Tibial nerve (tissue), 4 donors: ENCODE measurements around the gene FRMD3. TPM values are rescaled to one million over a fixed set of nuclear protein-coding genes. Genes with fewer than 3 reads are reported as not detected.

Experiments used
- DNase-seq, 2 donors: peaks; one replicate each; pipeline ENCODE4 v3.0.0-alpha.2; 2019; ENCODE audit warnings: low spot score in 2 of 2
- H3K27ac ChIP-seq, 4 donors: fragments of 200-600 bp; sonication (generic) in 3 of 4; one replicate each; pipeline ENCODE4 v1.5.1; 2017 to 2019; ENCODE audit warnings: mild to moderate bottlenecking in 1 of 4
- H3K27me3 ChIP-seq, 2 donors: fragments of 200-600 bp; sonication (generic) in 1 of 2; one replicate each; pipeline versions ENCODE4 v1.5.1 to v1.6.0; 2017 to 2019
- H3K36me3 ChIP-seq, 3 donors: fragments of 200-600 bp; sonication (generic); one replicate each; pipeline ENCODE4 v1.5.1; 2018 to 2019
- H3K4me1 ChIP-seq, 4 donors: fragments of 200-600 bp; sonication (generic) in 3 of 4; one replicate each; pipeline ENCODE4 v1.5.1; 2017 to 2019
- H3K4me3 ChIP-seq, 4 donors: fragments of 200-600 bp; sonication (generic) in 3 of 4; one replicate each; pipeline ENCODE4 v1.5.1; 2017 to 2019; ENCODE audit warnings: mild to moderate bottlenecking in 1 of 4, moderate library complexity in 1 of 4
- H3K9me3 ChIP-seq, 4 donors: fragments of 200-600 bp; sonication (generic) in 3 of 4; one replicate each; pipeline ENCODE4 v1.5.1; 2017 to 2019
- EP300 ChIP-seq, 2 donors: sonication (generic); formaldehyde crosslinking; IDR thresholded peaks; one replicate each; pipeline ENCODE4 v1.6.1; 2017; ENCODE audit warnings: antibody characterized with exemption in 2 of 2, mild to moderate bottlenecking in 1 of 2
- POLR2A ChIP-seq, 2 donors: fragments of 450-650 bp; IDR thresholded peaks; one replicate each; pipeline ENCODE4 v1.6.1; 2017; ENCODE audit warnings: antibody characterized with exemption in 2 of 2, mild to moderate bottlenecking in 2 of 2, moderate library complexity in 2 of 2
- WGBS, 2 donors: methylation state at CpG; one replicate each; pipeline ENCODE4 v1.1.5; 2018; 5-methylcytosine and 5-hydroxymethylcytosine counted together
- total RNA-seq, 4 donors: library from RNA; depleted of rRNA; stranded (reverse); fragments of >200 nt; gene quantifications; one replicate each; pipeline ENCODE4 v1.1.0, GENCODE V29; 2016
- TF ChIP-seq, protein P1 (sequence below), 5 experiments: fragments of 200-600 bp in 3 of 5; fragments of 450-650 bp in 2 of 5; sonication (generic) in 3 of 5; IDR thresholded peaks; one replicate each; pipeline ENCODE4 v1.5.1; 2016 to 2019; ENCODE audit warnings: antibody characterized with exemption in 5 of 5, mild to moderate bottlenecking in 3 of 5, moderate library complexity in 2 of 5

FRMD3 gene
- total RNA-seq, 4 donors from 2014 or later = 31.2 to 44.0 (median 34.5) TPM

DNA sequence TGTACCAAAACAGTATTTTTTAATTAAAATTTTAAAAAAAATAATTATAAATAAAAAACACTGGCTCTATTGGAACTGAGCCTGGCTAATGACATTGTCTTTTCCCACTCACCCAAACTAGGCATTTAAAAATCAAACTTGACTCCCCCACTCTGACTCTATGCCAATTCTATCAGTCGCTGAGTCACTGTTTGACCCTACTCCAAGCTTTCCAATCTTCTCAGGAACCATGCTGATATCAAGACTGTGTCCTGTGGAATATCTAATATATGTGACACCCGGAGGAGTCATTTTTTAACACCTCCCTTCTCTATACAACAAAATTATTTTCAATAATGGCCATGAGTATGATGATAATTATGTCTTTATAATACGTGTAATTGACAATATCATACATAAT is 303.7 kb downstream of the FRMD3 start:
- no peak overlapping the region for H3K4me3 ChIP-seq
- no peaks in the 10 kb centered on the region for H3K36me3 ChIP-seq
- WGBS, 2 donors = 77 to 82% methylated on average over 3 of the region's 3 CpGs
- peaks cover 0 to 2% (median under 1%) of the 10 kb centered on the region in 4 donors for H3K9me3 ChIP-seq
- H3K27ac ChIP-seq = no peak overlapping the region
- H3K4me1 ChIP-seq = peaks cover 0 to 6% (median 3%) of the 10 kb centered on the region in 4 donors
- no peaks in the 10 kb centered on the region for H3K27me3 ChIP-seq
- DNase-seq = no peak
- TF ChIP-seq, protein P1, sequence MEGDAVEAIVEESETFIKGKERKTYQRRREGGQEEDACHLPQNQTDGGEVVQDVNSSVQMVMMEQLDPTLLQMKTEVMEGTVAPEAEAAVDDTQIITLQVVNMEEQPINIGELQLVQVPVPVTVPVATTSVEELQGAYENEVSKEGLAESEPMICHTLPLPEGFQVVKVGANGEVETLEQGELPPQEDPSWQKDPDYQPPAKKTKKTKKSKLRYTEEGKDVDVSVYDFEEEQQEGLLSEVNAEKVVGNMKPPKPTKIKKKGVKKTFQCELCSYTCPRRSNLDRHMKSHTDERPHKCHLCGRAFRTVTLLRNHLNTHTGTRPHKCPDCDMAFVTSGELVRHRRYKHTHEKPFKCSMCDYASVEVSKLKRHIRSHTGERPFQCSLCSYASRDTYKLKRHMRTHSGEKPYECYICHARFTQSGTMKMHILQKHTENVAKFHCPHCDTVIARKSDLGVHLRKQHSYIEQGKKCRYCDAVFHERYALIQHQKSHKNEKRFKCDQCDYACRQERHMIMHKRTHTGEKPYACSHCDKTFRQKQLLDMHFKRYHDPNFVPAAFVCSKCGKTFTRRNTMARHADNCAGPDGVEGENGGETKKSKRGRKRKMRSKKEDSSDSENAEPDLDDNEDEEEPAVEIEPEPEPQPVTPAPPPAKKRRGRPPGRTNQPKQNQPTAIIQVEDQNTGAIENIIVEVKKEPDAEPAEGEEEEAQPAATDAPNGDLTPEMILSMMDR (IDR thresholded peaks at IDR 0.05) = no peak
- no peak for TF ChIP-seq EP300 (IDR thresholded peaks at IDR 0.05)
- TF ChIP-seq POLR2A (IDR thresholded peaks at IDR 0.05) = no peak

DNA sequence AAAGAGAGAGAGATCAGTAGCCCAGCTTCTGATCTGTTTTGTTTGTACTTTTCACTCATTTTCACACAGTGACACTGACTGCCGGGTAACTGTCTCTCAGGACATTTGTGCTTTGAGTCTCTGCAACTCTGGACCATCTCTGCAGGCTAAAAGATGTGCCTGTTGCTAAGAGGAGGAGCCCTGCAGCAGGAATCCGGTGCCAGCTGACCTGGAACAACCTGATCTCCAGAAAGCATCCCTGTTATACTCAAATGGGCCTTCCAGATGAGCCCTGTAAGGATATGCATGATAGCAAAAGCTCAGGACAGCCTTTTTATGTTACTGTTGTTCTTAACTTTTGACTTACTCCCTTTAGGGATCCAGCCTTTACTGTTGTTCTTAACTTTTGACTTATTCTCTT is 304.6 kb downstream of the FRMD3 start:
- Histone ChIP-seq H3K27ac (no peak overlapping the region), H3K36me3 (no peaks in the 10 kb centered on the region), H3K4me1 (no peaks in the 10 kb centered on the region), H3K9me3 (peaks cover 0 to 5% (median 1%) of the 10 kb centered on the region in 4 donors), H3K4me3 (no peak overlapping the region), H3K27me3 (no peaks in the 10 kb centered on the region)
- no peak for DNase-seq
- TF ChIP-seq POLR2A (IDR thresholded peaks at IDR 0.05) = no peak
- TF ChIP-seq, protein P1 (IDR thresholded peaks at IDR 0.05) = no peak
- TF ChIP-seq EP300 (IDR thresholded peaks at IDR 0.05) = no peak
- 68 to 71% methylated on average over 2 of the region's 2 CpGs for WGBS, 2 donors

DNA sequence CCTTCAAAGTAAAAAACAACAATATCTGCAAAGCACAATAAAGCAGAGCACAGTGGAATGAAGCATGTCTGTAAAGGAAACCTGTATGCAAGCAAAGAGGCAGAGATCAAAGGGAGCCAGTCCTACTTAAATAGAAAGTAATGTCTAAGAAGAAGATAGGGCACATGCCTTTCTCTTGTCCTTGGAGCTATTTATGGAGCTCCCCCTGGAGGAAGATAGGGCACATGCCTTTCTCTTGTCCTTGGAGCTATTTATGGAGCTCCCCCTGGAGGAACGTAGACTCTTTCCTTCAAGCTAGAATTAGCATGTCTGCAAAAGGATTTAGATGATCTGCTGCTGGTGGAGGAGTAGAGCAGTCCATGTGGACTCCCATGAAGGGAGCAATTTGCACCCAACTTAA is 307.2 kb downstream of the FRMD3 start:
- peaks cover 0 to 5% (median 1%) of the 10 kb centered on the region in 4 donors for H3K9me3 ChIP-seq
- no peak for TF ChIP-seq POLR2A (IDR thresholded peaks at IDR 0.05)
- TF ChIP-seq, protein P1 (IDR thresholded peaks at IDR 0.05) = no peak
- no peak for TF ChIP-seq EP300 (IDR thresholded peaks at IDR 0.05)
- H3K27me3 ChIP-seq = no peaks in the 10 kb centered on the region
- no peaks in the 10 kb centered on the region for H3K36me3 ChIP-seq
- no peaks in the 10 kb centered on the region for H3K4me1 ChIP-seq
- 45 to 57% methylated on average over 1 of the region's 1 CpG for WGBS, 2 donors
- H3K27ac ChIP-seq = no peak overlapping the region
- H3K4me3 ChIP-seq = no peak overlapping the region
- no peak for DNase-seq

DNA sequence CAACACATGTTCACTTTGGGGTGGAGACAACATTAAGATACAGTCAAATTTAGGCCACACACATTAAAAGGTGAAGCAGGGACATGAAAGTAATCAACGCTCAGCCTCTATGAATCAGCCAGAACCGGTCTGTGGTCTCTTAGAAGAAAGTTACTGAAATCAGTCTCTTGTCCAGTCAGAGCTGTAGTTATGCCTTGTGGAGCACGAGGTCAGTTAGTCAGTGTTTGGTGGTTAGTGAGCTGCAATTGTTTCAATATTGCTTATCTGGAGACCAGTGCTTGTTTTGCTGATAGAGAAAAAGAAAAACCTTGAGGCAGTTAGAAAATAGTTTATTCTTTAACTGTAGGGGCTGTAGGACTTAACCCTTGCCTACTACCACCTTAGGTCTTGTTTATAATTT is 317.5 kb downstream of the FRMD3 start:
- Histone ChIP-seq H3K27ac (peak overlapping the region in 2 of 4 donors; percentile 78 to 80), H3K4me1 (peaks cover 0 to 23% (median 4%) of the 10 kb centered on the region in 4 donors), H3K27me3 (no peaks in the 10 kb centered on the region), H3K9me3 (no peaks in the 10 kb centered on the region), H3K36me3 (no peaks in the 10 kb centered on the region), H3K4me3 (no peak overlapping the region)
- 20 to 22% methylated on average over 3 of the region's 3 CpGs for WGBS, 2 donors
- TF ChIP-seq EP300 (IDR thresholded peaks at IDR 0.05) = peak in 1 of 2 donors; percentile 13
- TF ChIP-seq, protein P1 (IDR thresholded peaks at IDR 0.05) = no peak
- no peak for DNase-seq

DNA sequence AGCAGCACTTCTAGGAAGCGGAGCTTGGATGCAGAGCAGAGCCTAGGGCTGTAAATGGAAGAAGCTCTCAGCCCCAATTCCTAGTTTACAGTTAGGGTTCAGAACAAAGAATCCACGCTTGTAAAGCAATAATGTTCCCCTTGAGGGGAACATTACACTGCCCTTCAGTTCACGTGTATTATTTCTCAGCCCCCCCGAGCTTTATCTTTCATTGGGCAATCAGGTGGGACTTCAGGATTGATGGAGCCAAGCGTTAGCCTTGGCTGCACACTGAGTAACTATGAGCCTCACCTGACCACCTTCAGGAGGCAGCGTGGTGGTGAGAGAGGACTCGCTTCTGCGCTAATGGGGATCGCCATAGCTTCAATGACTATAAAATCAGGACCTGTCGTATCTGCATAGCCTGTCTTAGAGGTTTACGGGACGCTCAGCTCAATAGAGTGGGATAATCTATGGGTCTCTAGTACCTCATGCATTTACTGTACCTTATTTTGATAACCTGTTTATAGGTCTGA is 318.2 kb downstream of the FRMD3 start:
- peaks cover 0 to 23% (median 4%) of the 10 kb centered on the region in 4 donors for H3K4me1 ChIP-seq
- DNase-seq = no peak
- WGBS, 2 donors = 58 to 63% methylated on average over 12 of the region's 12 CpGs
- TF ChIP-seq, protein P1 (IDR thresholded peaks at IDR 0.05) = no peak
- TF ChIP-seq EP300 (IDR thresholded peaks at IDR 0.05) = no peak
- no peak for TF ChIP-seq POLR2A (IDR thresholded peaks at IDR 0.05)
- no peaks in the 10 kb centered on the region for H3K27me3 ChIP-seq
- no peaks in the 10 kb centered on the region for H3K36me3 ChIP-seq
- H3K27ac ChIP-seq = peak overlapping the region; percentile 19 to 80 (median 66)
- peak overlapping the region; percentile 33 to 62 (median 45) for H3K4me3 ChIP-seq
- H3K9me3 ChIP-seq = no peaks in the 10 kb centered on the region
